HepG2 (cell line): Measurements from ENCODE around the gene CLBA1. TPM values are rescaled to one million over a fixed set of nuclear protein-coding genes. Genes with fewer than 3 reads are reported as not detected.

Experiments
- ATAC-seq: fragments of 200-7000 bp; cut with Tn5 transposase; 3 replicates; pipeline ENCODE4 v1.9.1; 2020; ENCODE audit warnings: mild to moderate bottlenecking, moderate library complexity
- BruUV-seq: library from RNA; stranded (reverse); fragments of 400-500 nt; replicated peaks from 2 replicates; lab custom pipeline; 2021; lab: Mats Ljungman, UMichigan
- CTCF ChIA-PET: fragments of 300-600 bp; formaldehyde crosslinking; extraction: SDS; loops from one replicate; lab custom pipeline; 2021; ENCODE audit warnings: low total read pairs, inconsistent platforms, low intra/inter-chr PET ratio; lab: Yijun Ruan, JAX
- POLR2A ChIA-PET: fragments of 350-600 bp; sonication (Branson Sonifier 250); formaldehyde crosslinking; loops from one replicate; lab custom pipeline; 2020; ENCODE audit warnings: antibody characterized with exemption, inconsistent platforms; lab: Yijun Ruan, JAX
- DNase-seq: peaks from one replicate; pipeline ENCODE4 v3.0.0-alpha.2; 2015; ENCODE audit warnings: low spot score
- FAIRE-seq: peaks from 3 replicates; lab custom pipeline; 2011; peaks lifted over from hg19 to GRCh38; lab: Jason Lieb, UNC
- H2AFZ ChIP-seq: one replicate; pipeline ENCODE4 v1.6.1; 2011; ENCODE audit warnings: low read length, inconsistent platforms
- H3K27ac ChIP-seq: fragments of 300-600 bp; 3 replicates; pipeline ENCODE4 v1.8.0; 2011; ENCODE audit warnings: mixed run types, mild to moderate bottlenecking, mixed read lengths, low read length, inconsistent platforms; ENCODE audit not compliant: insufficient read depth; ENCODE audit errors: extremely low read length
- H3K27me3 ChIP-seq, 2 experiments: fragments of 200-600 bp in 1 of 2; 2 replicates in 1 of 2; 3 replicates in 1 of 2; pipeline versions ENCODE4 v1.6.0 to v1.8.0; 2011; ENCODE audit warnings: low read length in 2 of 2, mild to moderate bottlenecking in 2 of 2, moderate library complexity in 2 of 2, inconsistent platforms in 1 of 2; ENCODE audit not compliant: insufficient read depth in 2 of 2, control insufficient read depth in 1 of 2
- H3K36me3 ChIP-seq, 2 experiments: fragments of 200-600 bp in 1 of 2; replicated peaks in 1 of 2; 2 replicates in 1 of 2; 3 replicates in 1 of 2; pipeline versions ENCODE4 v1.5.1 to v1.8.0; 2011; ENCODE audit warnings: low read length in 2 of 2, inconsistent platforms in 1 of 2; ENCODE audit not compliant: insufficient read depth in 2 of 2, control insufficient read depth in 1 of 2
- H3K4me1 ChIP-seq: 2 replicates; pipeline ENCODE4 v1.5.1; 2012; ENCODE audit warnings: low read length, inconsistent platforms; ENCODE audit not compliant: insufficient read depth
- H3K4me2 ChIP-seq: 2 replicates; pipeline ENCODE4 v1.6.0; 2011; ENCODE audit warnings: low read depth, low read length, inconsistent platforms
- H3K4me3 ChIP-seq, 3 experiments: fragments of 200-600 bp in 1 of 3; sonication (generic), shearing (Covaris generic) in 1 of 3; replicated peaks in 1 of 3; 2 replicates each; pipeline ENCODE4 v1.5.1; 2011 to 2016; ENCODE audit warnings: low read length in 3 of 3, inconsistent platforms in 2 of 3, low read depth in 2 of 3, mild to moderate bottlenecking in 2 of 3, control low read depth in 1 of 3, mixed read lengths in 1 of 3; ENCODE audit not compliant: insufficient read depth in 1 of 3
- H3K79me2 ChIP-seq: one replicate; pipeline ENCODE4 v1.6.1; 2011; ENCODE audit warnings: low read length, inconsistent platforms; ENCODE audit not compliant: insufficient read depth
- H3K9ac ChIP-seq: 2 replicates; pipeline ENCODE4 v1.6.0; 2011; ENCODE audit warnings: mild to moderate bottlenecking, low read depth, low read length, inconsistent platforms; ENCODE audit not compliant: insufficient read depth
- H3K9me3 ChIP-seq: 2 replicates; pipeline ENCODE4 v1.5.1; 2012; ENCODE audit warnings: mild to moderate bottlenecking, low read length
- H4K20me1 ChIP-seq: 2 replicates; pipeline ENCODE4 v1.6.0; 2011; ENCODE audit warnings: inconsistent platforms, mild to moderate bottlenecking, low read length, moderate library complexity; ENCODE audit not compliant: insufficient read depth
- AGO1 ChIP-seq: fragments of 200-400 bp; formaldehyde crosslinking; IDR thresholded peaks from 2 replicates; pipeline ENCODE4 v1.6.1; 2017; ENCODE audit warnings: mild to moderate bottlenecking, low read depth, low read length, moderate library complexity; ENCODE audit not compliant: poor library complexity, severe bottlenecking
- HNRNPK ChIP-seq: fragments of 200-400 bp; formaldehyde crosslinking; IDR thresholded peaks from 2 replicates; pipeline ENCODE4 v1.6.1; 2018; ENCODE audit warnings: low read length, low read depth, moderate library complexity, mild to moderate bottlenecking; ENCODE audit not compliant: poor library complexity, severe bottlenecking
- MAFF ChIP-seq: IDR thresholded peaks from 2 replicates; pipeline ENCODE4 v1.6.1; 2011; ENCODE audit warnings: low read depth, low read length, improper control_type of control experiment
- MBD4 ChIP-seq: IDR thresholded peaks from 2 replicates; pipeline ENCODE4 v1.6.1; 2012; ENCODE audit warnings: low read length, inconsistent platforms, borderline replicate concordance
- NFYC ChIP-seq: IDR thresholded peaks from 2 replicates; pipeline ENCODE4 v1.6.1; 2016; ENCODE audit warnings: missing genetic modification reagents, missing compliant biosample characterization
- RXRB ChIP-seq: IDR thresholded peaks from 2 replicates; pipeline ENCODE4 v1.6.1; 2016; ENCODE audit warnings: borderline replicate concordance, missing genetic modification reagents, missing compliant biosample characterization
- SOX13 ChIP-seq, 3 experiments: fragments of 450-650 bp in 1 of 3; sonication (generic) in 1 of 3; formaldehyde crosslinking in 1 of 3; IDR thresholded peaks in 2 of 3; conservative IDR thresholded peaks in 1 of 3; 2 replicates each; pipeline versions ENCODE4 v1.5.0 to v1.6.1; 2016 to 2020; ENCODE audit warnings: antibody characterized with exemption in 1 of 3, mild to moderate bottlenecking in 1 of 3, missing compliant biosample characterization in 1 of 3, missing genetic modification reagents in 1 of 3, moderate library complexity in 1 of 3
- ZNF160 ChIP-seq: sonication (generic); formaldehyde crosslinking; IDR thresholded peaks from 2 replicates; pipeline ENCODE4 v1.8.0; 2022; ENCODE audit warnings: mild to moderate bottlenecking, inconsistent platforms, missing genetic modification reagents
- ZNF30 ChIP-seq: sonication (generic); formaldehyde crosslinking; IDR thresholded peaks from 2 replicates; pipeline ENCODE4 v1.5.0; 2020; ENCODE audit warnings: mild to moderate bottlenecking, missing genetic modification reagents
- ZNF768 ChIP-seq: sonication (generic); formaldehyde crosslinking; IDR thresholded peaks from 2 replicates; pipeline ENCODE4 v1.4.0; 2020; ENCODE audit warnings: missing genetic modification reagents
- WGBS: methylation state at CpG from one replicate; pipeline ENCODE4 v1.1.6; 2017; ENCODE audit warnings: low lambda C conversion rate; 5-methylcytosine and 5-hydroxymethylcytosine counted together
- in situ Hi-C: cut with HindIII; loops from 2 replicates; pipeline ENCODE4 v1.10.0; 2017; ENCODE audit warnings: low pct_unique_long_range_greater_than_20kb; ENCODE audit not compliant: extremely low pct_ligation_motif_present
- intact Hi-C: fragments of 100-400 bp; cut with micrococcal nuclease; formaldehyde crosslinking; loops from one replicate; pipeline ENCODE4 v1.10.0; 2022; ENCODE audit not compliant: unreplicated experiment
- polyA plus RNA-seq, 8 experiments: library from polyadenylated mRNA; depleted of rRNA in 3 of 8; stranded (reverse) in 7 of 8; unstranded in 1 of 8; fragments of >200 nt; fragmentation: Illumina TruSeq in 4 of 8; extraction: Trizol in 4 of 8; gene quantifications; 2 replicates each; pipeline versions ENCODE4 v1.2.1 to v1.2.3, GENCODE V29; 2011 to 2016; ENCODE audit warnings: low read depth in 4 of 8, missing spikeins in 1 of 8, mixed read lengths in 1 of 8; ENCODE audit not compliant: insufficient read depth in 1 of 8
- total RNA-seq, 5 experiments: library from RNA; depleted of rRNA; stranded (reverse); fragments of >200 nt; fragmentation: Illumina TruSeq; extraction: Trizol; gene quantifications; 2 replicates each; pipeline ENCODE4 v1.2.3, GENCODE V29; 2016; ENCODE audit warnings: low read depth in 1 of 5
- TF ChIP-seq, protein P1 (sequence below): sonication (generic); formaldehyde crosslinking; IDR thresholded peaks from 2 replicates; pipeline ENCODE4 v1.4.0; 2020; ENCODE audit warnings: missing genetic modification reagents
- TF ChIP-seq, protein P2 (sequence below): fragments of 450-650 bp; IDR thresholded peaks from 2 replicates; pipeline ENCODE4 v1.6.1; 2016
- TF ChIP-seq, protein P3 (sequence below): sonication (generic); formaldehyde crosslinking; IDR thresholded peaks from 2 replicates; pipeline ENCODE4 v1.4.0; 2020; ENCODE audit warnings: mild to moderate bottlenecking, missing genetic modification reagents

CLBA1 gene
- total and polyA plus RNA-seq, 2 of the 13 experiments (the other 11 are each of a cell fraction or from before 2014, with no cell fraction given): 1.2 to 1.4 TPM

DNA sequence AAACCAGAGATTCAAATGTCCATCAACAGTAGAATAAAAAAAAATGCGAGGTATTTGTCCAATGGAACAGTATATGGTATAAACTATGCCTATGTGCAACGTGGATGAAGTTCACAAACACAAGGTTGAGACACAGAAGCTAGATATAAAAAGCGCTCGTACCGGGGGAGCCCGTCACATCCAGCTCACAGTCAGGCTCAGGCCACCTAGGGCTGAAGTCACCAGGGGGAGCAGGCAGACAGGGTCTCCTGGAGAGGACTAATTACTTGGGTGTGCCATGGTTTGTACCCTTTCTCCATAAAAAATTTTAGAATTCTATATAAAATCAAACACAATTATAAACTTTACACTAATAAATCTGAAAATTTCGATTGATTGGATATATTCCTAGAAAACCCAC lies 21.0 kb upstream of the CLBA1 start (continued):
- TF ChIP-seq HNRNPK (no peak), NFYC (CRISPR knock-in tag) (no peak), RXRB (CRISPR knock-in tag) (no peak)

DNA sequence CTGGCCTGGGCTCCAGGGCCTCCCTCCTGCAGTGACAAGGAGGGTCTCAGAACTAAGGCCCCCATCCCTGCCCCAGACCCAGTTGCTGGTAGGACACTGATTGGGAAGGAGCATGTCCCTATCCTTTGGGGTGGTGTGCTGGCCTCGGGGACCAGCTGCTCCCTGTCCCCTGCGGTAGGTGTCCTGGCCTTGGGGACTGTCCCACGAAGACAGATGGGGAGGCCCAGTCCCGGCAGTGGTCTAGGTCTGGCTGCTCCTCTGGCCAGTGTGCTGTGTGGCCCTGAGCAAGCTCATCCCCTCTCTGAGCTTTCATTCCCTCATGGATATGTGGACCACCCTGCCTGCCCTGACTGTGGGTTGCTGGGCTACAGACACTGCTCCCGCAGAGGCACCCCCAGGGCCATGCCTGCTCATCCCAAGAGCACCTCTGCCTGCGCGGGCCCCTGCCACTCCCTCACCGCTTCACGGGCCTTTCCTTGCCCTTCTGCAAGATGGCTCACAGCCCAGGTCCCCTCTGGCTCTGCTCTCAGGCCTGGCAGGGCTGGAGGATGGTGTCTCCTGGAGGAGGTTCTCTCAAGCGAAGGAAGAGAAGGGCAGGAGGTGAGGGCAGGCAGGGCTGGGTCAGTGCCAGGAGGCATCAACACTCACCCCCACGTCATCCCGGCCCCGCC lies 19.9 kb upstream of the CLBA1 start:
- Histone ChIP-seq H3K27me3 (peaks cover 12 to 68% of the 10 kb centered on the region in 2 experiments), H3K4me2 (no peak overlapping the region), H2AFZ (no peak overlapping the region), H4K20me1 (no peaks in the 10 kb centered on the region), H3K36me3 (no peaks in the 10 kb centered on the region), H3K79me2 (no peaks in the 10 kb centered on the region), H3K4me3 (no peak overlapping the region), H3K4me1 (peaks cover 17% of the 10 kb centered on the region; the same call in 1 of the 2 replicates), H3K9ac (no peak overlapping the region), H3K9me3 (no peaks in the 10 kb centered on the region), H3K27ac (no peak overlapping the region)
- 17% methylated on average over 6 of the region's 13 CpGs for WGBS
- TF ChIP-seq ZNF768: peak; percentile 86
- TF ChIP-seq MAFF: no peak
- intact Hi-C loops: no loop called here
- ATAC-seq (no peak), DNase-seq (no peak), FAIRE-seq (no peak)
- BruUV-seq: no TSS peak
- ChIA-PET CTCF (no interaction called here), POLR2A (no interaction called here)
- in situ Hi-C loops: no loop called here

DNA sequence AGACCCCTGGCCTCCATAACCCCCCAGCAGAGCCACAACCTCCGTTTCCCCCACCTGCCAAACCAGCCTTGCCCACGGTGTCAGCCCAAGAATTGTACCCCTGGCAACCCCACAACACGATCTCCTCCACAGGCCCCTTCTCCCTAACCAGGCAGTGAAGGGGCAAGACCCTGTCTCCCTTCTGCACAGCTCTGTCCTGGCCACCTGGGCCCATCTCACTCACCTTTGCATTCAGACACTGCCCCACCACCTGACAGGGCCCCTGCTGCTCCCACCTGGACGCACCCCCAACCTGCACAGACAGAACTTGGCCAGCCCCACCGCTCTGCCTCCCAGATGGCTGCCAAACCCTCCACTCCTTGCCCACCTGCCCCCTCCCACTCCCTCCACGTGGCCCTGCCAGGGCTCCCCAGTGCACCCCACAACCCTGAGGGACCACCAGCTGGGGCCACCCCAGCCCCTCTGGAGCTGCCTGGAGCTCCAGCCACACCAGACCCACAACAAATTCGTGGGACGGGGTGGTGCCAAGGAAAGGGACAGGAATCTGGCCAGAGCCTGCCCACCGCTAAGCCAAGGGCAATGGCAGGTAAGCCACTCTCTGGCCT lies 19.2 kb upstream of the CLBA1 start:
- CTCF ChIA-PET: no interaction called here
- 30% methylated on average over 6 of the region's 9 CpGs for WGBS
- no peaks in the 10 kb centered on the region for H4K20me1 ChIP-seq
- H3K36me3 ChIP-seq: no peaks in the 10 kb centered on the region
- H3K9ac ChIP-seq: no peak overlapping the region
- H3K4me3 ChIP-seq: no peak overlapping the region
- no TSS peak for BruUV-seq
- no peaks in the 10 kb centered on the region for H3K79me2 ChIP-seq
- POLR2A ChIA-PET: no interaction called here
- in situ Hi-C loops (no loop called here), intact Hi-C loops (no loop called here)
- H3K9me3 ChIP-seq: no peaks in the 10 kb centered on the region
- H3K27ac ChIP-seq: no peak overlapping the region
- H3K4me2 ChIP-seq: no peak overlapping the region
- H3K27me3 ChIP-seq: peaks cover 12 to 74% of the 10 kb centered on the region in 2 experiments
- no peak overlapping the region for H2AFZ ChIP-seq
- no peak for DNase-seq
- ATAC-seq: no peak
- H3K4me1 ChIP-seq: peaks cover 17% of the 10 kb centered on the region; the same call in 1 of the 2 replicates
- FAIRE-seq: no peak
- TF ChIP-seq MBD4: no peak
- TF ChIP-seq, protein P1, sequence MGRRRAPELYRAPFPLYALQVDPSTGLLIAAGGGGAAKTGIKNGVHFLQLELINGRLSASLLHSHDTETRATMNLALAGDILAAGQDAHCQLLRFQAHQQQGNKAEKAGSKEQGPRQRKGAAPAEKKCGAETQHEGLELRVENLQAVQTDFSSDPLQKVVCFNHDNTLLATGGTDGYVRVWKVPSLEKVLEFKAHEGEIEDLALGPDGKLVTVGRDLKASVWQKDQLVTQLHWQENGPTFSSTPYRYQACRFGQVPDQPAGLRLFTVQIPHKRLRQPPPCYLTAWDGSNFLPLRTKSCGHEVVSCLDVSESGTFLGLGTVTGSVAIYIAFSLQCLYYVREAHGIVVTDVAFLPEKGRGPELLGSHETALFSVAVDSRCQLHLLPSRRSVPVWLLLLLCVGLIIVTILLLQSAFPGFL (CRISPR knock-in tag): no peak
- no peak for TF ChIP-seq SOX13 (IDR thresholded peaks at IDR 0.05)
- TF ChIP-seq SOX13 (CRISPR knock-in tag; conservative IDR thresholded peaks at IDR 0.05 in 1 of 2, IDR thresholded peaks at IDR 0.05 in 1 of 2): no peak
- TF ChIP-seq, protein P2, sequence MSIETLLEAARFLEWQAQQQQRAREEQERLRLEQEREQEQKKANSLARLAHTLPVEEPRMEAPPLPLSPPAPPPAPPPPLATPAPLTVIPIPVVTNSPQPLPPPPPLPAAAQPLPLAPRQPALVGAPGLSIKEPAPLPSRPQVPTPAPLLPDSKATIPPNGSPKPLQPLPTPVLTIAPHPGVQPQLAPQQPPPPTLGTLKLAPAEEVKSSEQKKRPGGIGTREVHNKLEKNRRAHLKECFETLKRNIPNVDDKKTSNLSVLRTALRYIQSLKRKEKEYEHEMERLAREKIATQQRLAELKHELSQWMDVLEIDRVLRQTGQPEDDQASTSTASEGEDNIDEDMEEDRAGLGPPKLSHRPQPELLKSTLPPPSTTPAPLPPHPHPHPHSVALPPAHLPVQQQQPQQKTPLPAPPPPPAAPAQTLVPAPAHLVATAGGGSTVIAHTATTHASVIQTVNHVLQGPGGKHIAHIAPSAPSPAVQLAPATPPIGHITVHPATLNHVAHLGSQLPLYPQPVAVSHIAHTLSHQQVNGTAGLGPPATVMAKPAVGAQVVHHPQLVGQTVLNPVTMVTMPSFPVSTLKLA: no peak
- TF ChIP-seq AGO1: no peak
- TF ChIP-seq, protein P3, sequence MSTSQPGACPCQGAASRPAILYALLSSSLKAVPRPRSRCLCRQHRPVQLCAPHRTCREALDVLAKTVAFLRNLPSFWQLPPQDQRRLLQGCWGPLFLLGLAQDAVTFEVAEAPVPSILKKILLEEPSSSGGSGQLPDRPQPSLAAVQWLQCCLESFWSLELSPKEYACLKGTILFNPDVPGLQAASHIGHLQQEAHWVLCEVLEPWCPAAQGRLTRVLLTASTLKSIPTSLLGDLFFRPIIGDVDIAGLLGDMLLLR (CRISPR knock-in tag): no peak
- TF ChIP-seq ZNF160 (CRISPR knock-in tag): no peak
- TF ChIP-seq ZNF30: no peak
